HepG2 (cell line): ENCODE data around the gene PCDHB8.
"Not testable (repeated sequence)": the region's sequence is repeated elsewhere in the genome, so short reads cannot be mapped to it uniquely, and the experiment has no call there.

ENCODE experiments used
- MAFK ChIP-seq, 2 experiments: IDR thresholded peaks in 1 of 2; conservative IDR thresholded peaks in 1 of 2; 2 replicates each; pipeline ENCODE4 v1.6.1; 2011; ENCODE audit warnings: improper control_type of control experiment in 2 of 2, low read length in 2 of 2
- MEF2D ChIP-seq: sonication (generic); formaldehyde crosslinking; IDR thresholded peaks from 2 replicates; pipeline ENCODE4 v1.5.1; 2020; ENCODE audit warnings: mild to moderate bottlenecking, missing genetic modification reagents
- MXI1 ChIP-seq: IDR thresholded peaks from 3 replicates; pipeline ENCODE4 v1.6.1; 2012; ENCODE audit warnings: low read depth, low read length, inconsistent platforms, borderline replicate concordance
- POLR2AphosphoS2 ChIP-seq: IDR thresholded peaks from 2 replicates; pipeline ENCODE4 v1.6.1; 2011; ENCODE audit warnings: low read depth, low read length, improper control_type of control experiment
- TCF7L2 ChIP-seq: IDR thresholded peaks from 2 replicates; pipeline ENCODE4 v1.6.1; 2011; ENCODE audit warnings: mild to moderate bottlenecking, low read depth, low read length, moderate library complexity
- ZNF138 ChIP-seq: sonication (generic); formaldehyde crosslinking; IDR thresholded peaks from 2 replicates; pipeline ENCODE4 v1.5.0; 2020; ENCODE audit warnings: mild to moderate bottlenecking, low read depth, missing genetic modification reagents
- ZNF772 ChIP-seq: sonication (generic); formaldehyde crosslinking; IDR thresholded peaks from 2 replicates; pipeline ENCODE4 v1.5.0; 2020; ENCODE audit warnings: mild to moderate bottlenecking, missing genetic modification reagents
- ZNF790 ChIP-seq: sonication (generic); formaldehyde crosslinking; IDR thresholded peaks from 2 replicates; pipeline ENCODE4 v1.8.0; 2022; ENCODE audit warnings: missing genetic modification reagents, mild to moderate bottlenecking, borderline replicate concordance
- TF ChIP-seq, protein P1 (sequence below): sonication (generic); formaldehyde crosslinking; IDR thresholded peaks from 2 replicates; pipeline ENCODE4 v1.4.0; 2020; ENCODE audit warnings: missing genetic modification reagents
- TF ChIP-seq, protein P2 (sequence below), 2 experiments: IDR thresholded peaks; 2 replicates each; pipeline ENCODE4 v1.6.1; 2011 to 2012; ENCODE audit warnings: low read length in 2 of 2, borderline replicate concordance in 1 of 2, low read depth in 1 of 2, mild to moderate bottlenecking in 1 of 2, moderate library complexity in 1 of 2
- TF ChIP-seq, protein P3 (sequence below): sonication (generic); formaldehyde crosslinking; IDR thresholded peaks from 2 replicates; pipeline ENCODE4 v1.5.0; 2020; ENCODE audit warnings: mild to moderate bottlenecking, missing genetic modification reagents, moderate library complexity

DNA sequence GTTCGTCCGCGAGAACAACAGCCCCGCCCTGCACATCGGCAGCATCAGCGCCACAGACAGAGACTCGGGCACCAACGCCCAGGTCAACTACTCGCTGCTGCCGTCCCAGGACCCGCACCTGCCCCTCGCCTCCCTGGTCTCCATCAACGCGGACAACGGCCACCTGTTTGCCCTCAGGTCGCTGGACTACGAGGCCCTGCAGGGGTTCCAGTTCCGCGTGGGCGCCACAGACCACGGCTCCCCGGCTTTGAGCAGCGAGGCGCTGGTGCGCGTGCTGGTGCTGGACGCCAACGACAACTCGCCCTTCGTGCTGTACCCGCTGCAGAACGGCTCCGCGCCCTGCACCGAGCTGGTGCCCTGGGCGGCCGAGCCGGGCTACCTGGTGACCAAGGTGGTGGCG is 32.7 kb downstream of the PCDHB8 start:
- not testable (repeated sequence) for TF ChIP-seq MEF2D; TCF7L2; ZNF790 (CRISPR knock-in tag); POLR2AphosphoS2; MXI1; MAFK (conservative IDR thresholded peaks at IDR 0.05 in 1 of 2, IDR thresholded peaks at IDR 0.05 in 1 of 2; ENCODE audit: low read length in 2 of 2); ZNF772; ZNF138 (CRISPR knock-in tag)
- TF ChIP-seq, protein P1, sequence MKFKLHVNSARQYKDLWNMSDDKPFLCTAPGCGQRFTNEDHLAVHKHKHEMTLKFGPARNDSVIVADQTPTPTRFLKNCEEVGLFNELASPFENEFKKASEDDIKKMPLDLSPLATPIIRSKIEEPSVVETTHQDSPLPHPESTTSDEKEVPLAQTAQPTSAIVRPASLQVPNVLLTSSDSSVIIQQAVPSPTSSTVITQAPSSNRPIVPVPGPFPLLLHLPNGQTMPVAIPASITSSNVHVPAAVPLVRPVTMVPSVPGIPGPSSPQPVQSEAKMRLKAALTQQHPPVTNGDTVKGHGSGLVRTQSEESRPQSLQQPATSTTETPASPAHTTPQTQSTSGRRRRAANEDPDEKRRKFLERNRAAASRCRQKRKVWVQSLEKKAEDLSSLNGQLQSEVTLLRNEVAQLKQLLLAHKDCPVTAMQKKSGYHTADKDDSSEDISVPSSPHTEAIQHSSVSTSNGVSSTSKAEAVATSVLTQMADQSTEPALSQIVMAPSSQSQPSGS (CRISPR knock-in tag): not testable (repeated sequence)
- TF ChIP-seq, protein P2, sequence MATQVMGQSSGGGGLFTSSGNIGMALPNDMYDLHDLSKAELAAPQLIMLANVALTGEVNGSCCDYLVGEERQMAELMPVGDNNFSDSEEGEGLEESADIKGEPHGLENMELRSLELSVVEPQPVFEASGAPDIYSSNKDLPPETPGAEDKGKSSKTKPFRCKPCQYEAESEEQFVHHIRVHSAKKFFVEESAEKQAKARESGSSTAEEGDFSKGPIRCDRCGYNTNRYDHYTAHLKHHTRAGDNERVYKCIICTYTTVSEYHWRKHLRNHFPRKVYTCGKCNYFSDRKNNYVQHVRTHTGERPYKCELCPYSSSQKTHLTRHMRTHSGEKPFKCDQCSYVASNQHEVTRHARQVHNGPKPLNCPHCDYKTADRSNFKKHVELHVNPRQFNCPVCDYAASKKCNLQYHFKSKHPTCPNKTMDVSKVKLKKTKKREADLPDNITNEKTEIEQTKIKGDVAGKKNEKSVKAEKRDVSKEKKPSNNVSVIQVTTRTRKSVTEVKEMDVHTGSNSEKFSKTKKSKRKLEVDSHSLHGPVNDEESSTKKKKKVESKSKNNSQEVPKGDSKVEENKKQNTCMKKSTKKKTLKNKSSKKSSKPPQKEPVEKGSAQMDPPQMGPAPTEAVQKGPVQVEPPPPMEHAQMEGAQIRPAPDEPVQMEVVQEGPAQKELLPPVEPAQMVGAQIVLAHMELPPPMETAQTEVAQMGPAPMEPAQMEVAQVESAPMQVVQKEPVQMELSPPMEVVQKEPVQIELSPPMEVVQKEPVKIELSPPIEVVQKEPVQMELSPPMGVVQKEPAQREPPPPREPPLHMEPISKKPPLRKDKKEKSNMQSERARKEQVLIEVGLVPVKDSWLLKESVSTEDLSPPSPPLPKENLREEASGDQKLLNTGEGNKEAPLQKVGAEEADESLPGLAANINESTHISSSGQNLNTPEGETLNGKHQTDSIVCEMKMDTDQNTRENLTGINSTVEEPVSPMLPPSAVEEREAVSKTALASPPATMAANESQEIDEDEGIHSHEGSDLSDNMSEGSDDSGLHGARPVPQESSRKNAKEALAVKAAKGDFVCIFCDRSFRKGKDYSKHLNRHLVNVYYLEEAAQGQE (IDR thresholded peaks at IDR 0.05; ENCODE audit: borderline replicate concordance in 1 of 2, low read depth in 1 of 2, low read length in 2 of 2): not testable (repeated sequence)
- TF ChIP-seq, protein P3, sequence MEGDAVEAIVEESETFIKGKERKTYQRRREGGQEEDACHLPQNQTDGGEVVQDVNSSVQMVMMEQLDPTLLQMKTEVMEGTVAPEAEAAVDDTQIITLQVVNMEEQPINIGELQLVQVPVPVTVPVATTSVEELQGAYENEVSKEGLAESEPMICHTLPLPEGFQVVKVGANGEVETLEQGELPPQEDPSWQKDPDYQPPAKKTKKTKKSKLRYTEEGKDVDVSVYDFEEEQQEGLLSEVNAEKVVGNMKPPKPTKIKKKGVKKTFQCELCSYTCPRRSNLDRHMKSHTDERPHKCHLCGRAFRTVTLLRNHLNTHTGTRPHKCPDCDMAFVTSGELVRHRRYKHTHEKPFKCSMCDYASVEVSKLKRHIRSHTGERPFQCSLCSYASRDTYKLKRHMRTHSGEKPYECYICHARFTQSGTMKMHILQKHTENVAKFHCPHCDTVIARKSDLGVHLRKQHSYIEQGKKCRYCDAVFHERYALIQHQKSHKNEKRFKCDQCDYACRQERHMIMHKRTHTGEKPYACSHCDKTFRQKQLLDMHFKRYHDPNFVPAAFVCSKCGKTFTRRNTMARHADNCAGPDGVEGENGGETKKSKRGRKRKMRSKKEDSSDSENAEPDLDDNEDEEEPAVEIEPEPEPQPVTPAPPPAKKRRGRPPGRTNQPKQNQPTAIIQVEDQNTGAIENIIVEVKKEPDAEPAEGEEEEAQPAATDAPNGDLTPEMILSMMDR (CRISPR knock-in tag): not testable (repeated sequence)
